Gastroesophageal sphincter (tissue), 4 donors: ENCODE data around the gene GALNS. TPM values are rescaled to one million over a fixed set of nuclear protein-coding genes. Genes with fewer than 3 reads are reported as not detected.

ENCODE experiments used
- ATAC-seq: fragments of 150-250 bp; one replicate; pipeline ENCODE4 v1.9.1; 2016; ENCODE audit warnings: mild to moderate bottlenecking, moderate library complexity
- H3K27ac ChIP-seq, 4 donors: fragments of 200-600 bp; sonication (generic) in 3 of 4; 1 replicate in 3 of 4; 2 replicates in 1 of 4; pipeline ENCODE4 v1.5.1; 2016 to 2019
- H3K27me3 ChIP-seq: fragments of 200-600 bp; sonication (generic); one replicate; pipeline ENCODE4 v1.5.1; 2019
- H3K36me3 ChIP-seq, 2 donors: fragments of 200-600 bp; sonication (generic); one replicate each; pipeline ENCODE4 v1.5.1; 2019; ENCODE audit warnings: control low read depth in 1 of 2
- H3K4me1 ChIP-seq, 3 donors: fragments of 200-600 bp; sonication (generic); 1 replicate in 2 of 3; 2 replicates in 1 of 3; pipeline ENCODE4 v1.5.1; 2016 to 2019; ENCODE audit warnings: control low read depth in 2 of 3
- H3K4me3 ChIP-seq, 2 donors: fragments of 200-600 bp; sonication (generic); one replicate each; pipeline ENCODE4 v1.5.1; 2019; ENCODE audit warnings: mild to moderate bottlenecking in 1 of 2, moderate library complexity in 1 of 2
- H3K9me3 ChIP-seq, 3 donors: fragments of 200-600 bp; sonication (generic); one replicate each; pipeline ENCODE4 v1.5.1; 2017 to 2019; ENCODE audit warnings: control low read depth in 2 of 3
- CTCF ChIP-seq, 4 experiments: fragments of 200-600 bp in 2 of 4; fragments of 450-650 bp in 2 of 4; sonication (generic) in 1 of 4; IDR thresholded peaks; one replicate each; pipeline ENCODE4 v1.5.1; 2017 to 2019; ENCODE audit warnings: antibody characterized with exemption in 4 of 4, mild to moderate bottlenecking in 2 of 4, moderate library complexity in 2 of 4
- EP300 ChIP-seq: sonication (generic); formaldehyde crosslinking; IDR thresholded peaks from one replicate; pipeline ENCODE4 v1.6.1; 2017; ENCODE audit warnings: antibody characterized with exemption, mild to moderate bottlenecking
- POLR2A ChIP-seq, 2 donors: fragments of 450-650 bp; IDR thresholded peaks; one replicate each; pipeline ENCODE4 v1.6.1; 2017; ENCODE audit warnings: antibody characterized with exemption in 2 of 2, mild to moderate bottlenecking in 2 of 2, moderate library complexity in 1 of 2
- POLR2AphosphoS5 ChIP-seq: sonication (generic); formaldehyde crosslinking; IDR thresholded peaks from one replicate; pipeline ENCODE4 v1.6.1; 2017; ENCODE audit warnings: antibody characterized with exemption
- WGBS, 2 donors: methylation state at CpG; one replicate each; pipeline ENCODE4 v1.1.5; 2018; ENCODE audit warnings: low coverage in 1 of 2; 5-methylcytosine and 5-hydroxymethylcytosine counted together
- total RNA-seq, 4 donors: library from RNA; depleted of rRNA; stranded (reverse); fragments of >200 nt; gene quantifications; one replicate each; pipeline ENCODE4 v1.1.0, GENCODE V29; 2016

The GALNS gene
- total RNA-seq, 4 donors from 2014 or later: 4.2 to 29.4 (median 15.6) TPM

- 78 to 80% methylated on average over 1 to 11 of the region's 30 CpGs for WGBS, 2 donors
- peaks cover 15% of the 10 kb centered on the region for H3K27me3 ChIP-seq
- peaks cover 0 to 25% (median 14%) of the 10 kb centered on the region in 3 donors for H3K4me1 ChIP-seq
- ATAC-seq: no peak
- TF ChIP-seq CTCF (IDR thresholded peaks at IDR 0.05) (no peak), POLR2A (IDR thresholded peaks at IDR 0.05) (no peak), EP300 (no peak), POLR2AphosphoS5 (no peak)
- peaks cover 0 to 27% of the 10 kb centered on the region in 2 donors for H3K36me3 ChIP-seq
- H3K4me3 ChIP-seq: no peak overlapping the region
- peak overlapping the region in 3 of 4 donors; percentile 27 to 67 (median 60) for H3K27ac ChIP-seq
- no peaks in the 10 kb centered on the region for H3K9me3 ChIP-seq
Measured at GRCh38 chr16:88888461-88889387, 32.0 kb upstream of the GALNS start.

GRCh38 chr16:88888057-88888456 lies 31.3 kb upstream of the GALNS start:
- H3K4me3 ChIP-seq: no peak overlapping the region
- WGBS, 2 donors: 74% methylated on average over 8 of the region's 14 CpGs; no CpG with 5 or more reads in 1 of the 2 donors
- no peak for ATAC-seq
- H3K9me3 ChIP-seq: no peaks in the 10 kb centered on the region
- H3K27me3 ChIP-seq: peaks cover 16% of the 10 kb centered on the region
- TF ChIP-seq EP300 (no peak), POLR2A (IDR thresholded peaks at IDR 0.05) (no peak), CTCF (IDR thresholded peaks at IDR 0.05) (no peak), POLR2AphosphoS5 (no peak)
- H3K36me3 ChIP-seq: peaks cover 0 to 32% of the 10 kb centered on the region in 2 donors
- peak overlapping the region in 3 of 4 donors; percentile 33 to 67 (median 60) for H3K27ac ChIP-seq
- peaks cover 0 to 25% (median 14%) of the 10 kb centered on the region in 3 donors for H3K4me1 ChIP-seq

GRCh38 chr16:88886845-88887521 lies 30.2 kb upstream of the GALNS start:
- Histone ChIP-seq H3K36me3 (peaks cover 0 to 30% of the 10 kb centered on the region in 2 donors), H3K4me1 (peaks cover 0 to 25% (median 14%) of the 10 kb centered on the region in 3 donors), H3K9me3 (no peaks in the 10 kb centered on the region), H3K4me3 (no peak overlapping the region), H3K27ac (peak overlapping the region in 3 of 4 donors; percentile 47 to 67 (median 48)), H3K27me3 (peaks cover 27% of the 10 kb centered on the region)
- peak; percentile 79 for ATAC-seq
- WGBS, 2 donors: 37 to 60% methylated on average over 4 to 6 of the region's 39 CpGs
- TF ChIP-seq POLR2A (IDR thresholded peaks at IDR 0.05) (no peak), EP300 (no peak), POLR2AphosphoS5 (peak; percentile 79), CTCF (IDR thresholded peaks at IDR 0.05) (peak in 1 of 4 experiments; percentile 39)

- Histone ChIP-seq H3K4me1 (peaks cover 0 to 26% (median 14%) of the 10 kb centered on the region in 3 donors), H3K27me3 (peaks cover 32% of the 10 kb centered on the region), H3K4me3 (no peak overlapping the region), H3K36me3 (peaks cover 0 to 24% of the 10 kb centered on the region in 2 donors), H3K9me3 (no peaks in the 10 kb centered on the region), H3K27ac (peak overlapping the region in 3 of 4 donors; percentile 16 to 48 (median 47))
- no peak for ATAC-seq
- 70% methylated on average over 2 of the region's 15 CpGs; no CpG with 5 or more reads in 1 of the 2 donors for WGBS, 2 donors
- TF ChIP-seq EP300 (no peak), POLR2A (IDR thresholded peaks at IDR 0.05) (no peak), POLR2AphosphoS5 (no peak), CTCF (IDR thresholded peaks at IDR 0.05) (no peak)
Measured at GRCh38 chr16:88886420-88886844, 29.7 kb upstream of the GALNS start.
